Measurements from ENCODE around the gene PLBD2.

Gene PLBD2

GRCh38 chr12:113427882-113428281 is 69.5 kb downstream of the PLBD2 start:
- DNase-seq (ENCODE audit: low read depth, low spot score): no peak
- POLR2A ChIA-PET: no interaction called here
- TF ChIP-seq, protein P1, sequence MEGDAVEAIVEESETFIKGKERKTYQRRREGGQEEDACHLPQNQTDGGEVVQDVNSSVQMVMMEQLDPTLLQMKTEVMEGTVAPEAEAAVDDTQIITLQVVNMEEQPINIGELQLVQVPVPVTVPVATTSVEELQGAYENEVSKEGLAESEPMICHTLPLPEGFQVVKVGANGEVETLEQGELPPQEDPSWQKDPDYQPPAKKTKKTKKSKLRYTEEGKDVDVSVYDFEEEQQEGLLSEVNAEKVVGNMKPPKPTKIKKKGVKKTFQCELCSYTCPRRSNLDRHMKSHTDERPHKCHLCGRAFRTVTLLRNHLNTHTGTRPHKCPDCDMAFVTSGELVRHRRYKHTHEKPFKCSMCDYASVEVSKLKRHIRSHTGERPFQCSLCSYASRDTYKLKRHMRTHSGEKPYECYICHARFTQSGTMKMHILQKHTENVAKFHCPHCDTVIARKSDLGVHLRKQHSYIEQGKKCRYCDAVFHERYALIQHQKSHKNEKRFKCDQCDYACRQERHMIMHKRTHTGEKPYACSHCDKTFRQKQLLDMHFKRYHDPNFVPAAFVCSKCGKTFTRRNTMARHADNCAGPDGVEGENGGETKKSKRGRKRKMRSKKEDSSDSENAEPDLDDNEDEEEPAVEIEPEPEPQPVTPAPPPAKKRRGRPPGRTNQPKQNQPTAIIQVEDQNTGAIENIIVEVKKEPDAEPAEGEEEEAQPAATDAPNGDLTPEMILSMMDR (IDR thresholded peaks at IDR 0.05; ENCODE audit: insufficient read depth, low read length, missing control alignments): no peak
- CTCF ChIA-PET: interaction anchor here (1.2 to 1.4 kb wide), 3 partner anchors 13 to 116 kb away, joined by 3 to 4 read pairs (median 4); no protein-coding TSS in a partner anchor
- no peak overlapping the region for H3K4me3 ChIP-seq (ENCODE audit: low read depth, low read length)

- H3K4me3 ChIP-seq (ENCODE audit: low read depth, low read length): no peak overlapping the region
- TF ChIP-seq, protein P1 (IDR thresholded peaks at IDR 0.05; ENCODE audit: insufficient read depth, low read length, missing control alignments): no peak
- DNase-seq (ENCODE audit: low read depth, low spot score): no peak
- ChIA-PET CTCF (interaction anchor here (1.2 to 1.4 kb wide), 2 partner anchors 12 to 106 kb away, joined by 3 to 4 read pairs; no protein-coding TSS in a partner anchor), POLR2A (no interaction called here)
Observed at GRCh38 chr12:113428482-113428881, 70.1 kb downstream of the PLBD2 start.

- no peak overlapping the region for H3K4me3 ChIP-seq (ENCODE audit: low read depth, low read length)
- DNase-seq (ENCODE audit: low read depth, low spot score): no peak
- CTCF ChIA-PET: no interaction called here
- POLR2A ChIA-PET: no interaction called here
- TF ChIP-seq, protein P1 (IDR thresholded peaks at IDR 0.05; ENCODE audit: insufficient read depth, low read length, missing control alignments): no peak
Observed at GRCh38 chr12:113432986-113433385, 74.6 kb downstream of the PLBD2 start.

DNA sequence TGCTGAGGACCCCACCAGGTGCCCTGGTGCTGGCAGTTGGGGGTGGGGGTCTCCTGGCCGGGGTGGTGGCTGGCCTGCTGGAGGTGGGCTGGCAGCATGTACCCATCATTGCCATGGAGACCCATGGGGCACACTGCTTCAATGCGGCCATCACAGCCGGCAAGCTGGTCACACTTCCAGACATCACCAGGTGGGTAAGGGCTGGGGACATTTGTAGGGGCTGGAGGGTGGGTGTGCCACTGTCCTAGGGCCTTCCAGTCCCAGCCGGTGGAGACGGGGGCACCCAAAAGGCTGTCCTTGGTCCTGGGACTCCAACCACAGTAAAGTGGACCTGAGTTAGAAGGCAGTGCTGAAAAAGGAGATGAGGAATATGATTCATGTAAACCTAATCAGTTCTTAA is 77.0 kb downstream of the PLBD2 start:
- ChIA-PET CTCF (interaction anchor here (1.0 to 1.8 kb wide), 3 partner anchors 10 to 26 kb away, joined by 3 to 16 read pairs (median 7); no protein-coding TSS in a partner anchor), POLR2A (no interaction called here)
- TF ChIP-seq, protein P1 (IDR thresholded peaks at IDR 0.05; ENCODE audit: insufficient read depth, low read length, missing control alignments): no peak
- no peak overlapping the region for H3K4me3 ChIP-seq (ENCODE audit: low read depth, low read length)
- no peak for DNase-seq (ENCODE audit: low read depth, low spot score)

- ChIA-PET CTCF (no interaction called here), POLR2A (no interaction called here)
- H3K4me3 ChIP-seq (ENCODE audit: low read depth, low read length): no peak overlapping the region
- TF ChIP-seq, protein P1 (IDR thresholded peaks at IDR 0.05; ENCODE audit: insufficient read depth, low read length, missing control alignments): no peak
- no peak for DNase-seq (ENCODE audit: low read depth, low spot score)
Observed at GRCh38 chr12:113436586-113436985, 78.2 kb downstream of the PLBD2 start.

- CTCF ChIA-PET: no interaction called here
Observed at GRCh38 chr12:113436993-113437728, 78.8 kb downstream of the PLBD2 start.

More at GRCh38 chr12:113436993-113437728, 78.8 kb downstream of the PLBD2 start:
- DNase-seq (ENCODE audit: low read depth, low spot score): no peak
- POLR2A ChIA-PET: no interaction called here
- TF ChIP-seq, protein P1 (IDR thresholded peaks at IDR 0.05; ENCODE audit: insufficient read depth, low read length, missing control alignments): no peak
- H3K4me3 ChIP-seq (ENCODE audit: low read depth, low read length): no peak overlapping the region
